Measurements from ENCODE around the gene WDR90.

- TF ChIP-seq POLR2AphosphoS5 (IDR thresholded peaks at IDR 0.05; ENCODE audit: low read length) (no peak), MEF2A (IDR thresholded peaks at IDR 0.05; ENCODE audit: insufficient read depth, low read depth, low read length) (no peak), CTCF (IDR thresholded peaks at IDR 0.05 in 2 of 3, conservative IDR thresholded peaks at IDR 0.05 in 1 of 3; ENCODE audit: control insufficient read depth in 2 of 3, extremely low read depth in 1 of 3, insufficient read depth in 1 of 3, low read depth in 3 of 3, low read length in 3 of 3) (no peak), FOS (IDR thresholded peaks at IDR 0.05; ENCODE audit: borderline replicate concordance, extremely low read depth, insufficient read length) (no peak), NR2C2 (IDR thresholded peaks at IDR 0.05; ENCODE audit: borderline replicate concordance, control insufficient read depth, insufficient read length, low read depth) (no peak), EP300 (IDR thresholded peaks at IDR 0.05; ENCODE audit: borderline replicate concordance in 1 of 2, control insufficient read depth in 1 of 2, low read depth in 2 of 2, low read length in 2 of 2) (no peak), CHD2 (IDR thresholded peaks at IDR 0.05; ENCODE audit: borderline replicate concordance, low read depth, low read length) (no peak), BCLAF1 (IDR thresholded peaks at IDR 0.05) (no peak), NFYB (IDR thresholded peaks at IDR 0.05; ENCODE audit: insufficient read depth, low read depth, low read length) (no peak)
Measured at GRCh38 chr16:625117-625976, 23.8 kb upstream of the WDR90 start.
